Adrenal gland (tissue), 12 donors: Measurements from ENCODE around the gene ELL2. TPM values are rescaled to one million over a fixed set of nuclear protein-coding genes. Genes with fewer than 3 reads are reported as not detected.

Source experiments
- DNase-seq, 7 donors: peaks; one replicate each; pipeline ENCODE4 v3.0.0-alpha.2; 2019 to 2020
- H3K27ac ChIP-seq, 5 donors: fragments of 200-600 bp; sonication (generic) in 4 of 5; 1 replicate in 3 of 5; 2 replicates in 2 of 5; pipeline versions ENCODE4 v1.5.1 to v1.8.0; 2016 to 2020; ENCODE audit warnings: mild to moderate bottlenecking in 1 of 5
- H3K27me3 ChIP-seq: fragments of 200-600 bp; 2 replicates; pipeline ENCODE4 v1.8.0; 2021
- H3K36me3 ChIP-seq, 2 donors: fragments of 200-600 bp; replicated peaks in 1 of 2; 1 replicate in 1 of 2; 2 replicates in 1 of 2; pipeline versions ENCODE4 v1.5.1 to v1.8.0; 2018 to 2022
- H3K4me1 ChIP-seq, 2 donors: fragments of 200-600 bp; replicated peaks in 1 of 2; 1 replicate in 1 of 2; 2 replicates in 1 of 2; pipeline versions ENCODE4 v1.5.1 to v1.8.0; 2018 to 2021
- H3K4me3 ChIP-seq, 4 donors: fragments of 200-600 bp; sonication (generic) in 3 of 4; one replicate each; pipeline ENCODE4 v1.5.1; 2016 to 2018
- H3K9me3 ChIP-seq, 3 donors: fragments of 200-600 bp; sonication (generic) in 1 of 3; replicated peaks in 1 of 3; 1 replicate in 2 of 3; 2 replicates in 1 of 3; pipeline versions ENCODE4 v1.5.1 to v1.8.0; 2016 to 2021
- POLR2A ChIP-seq, 2 donors: fragments of 450-650 bp; IDR thresholded peaks; one replicate each; pipeline ENCODE4 v1.6.1; 2017; ENCODE audit warnings: antibody characterized with exemption in 2 of 2, mild to moderate bottlenecking in 2 of 2, moderate library complexity in 1 of 2
- WGBS, 4 donors: extraction: QIAGEN DNeasy Blood & Tissue Kit in 2 of 4; methylation state at CpG; one replicate each; pipeline versions ENCODE4 v1.1.5 to v1.1.7; 2013 to 2017; 5-methylcytosine and 5-hydroxymethylcytosine counted together
- intact Hi-C, 2 donors: fragments of 100-400 bp; cut with DNase I; formaldehyde crosslinking; loops; one replicate each; pipeline versions ENCODE4 v1.14.1 to v1.15.0; 2022 to 2023
- polyA plus RNA-seq, 3 donors: library from polyadenylated mRNA; stranded (reverse); fragments of 200-250 nt in 2 of 3; fragments of 350-450 nt in 1 of 3; fragmentation: Illumina TruSeq in 1 of 3; extraction: RNeasy Lipid Tissue Mini Kit (QIAGEN cat#74804) in 1 of 3; gene quantifications; one replicate each; pipeline ENCODE4 v1.2.3, GENCODE V29; 2013 to 2014
- total RNA-seq, 9 donors: library from RNA; depleted of rRNA in 4 of 9; stranded (reverse); fragments of >200 nt in 4 of 9; fragments of 120-200 nt in 1 of 9; fragmentation: NEBNext Ultra II Directional in 1 of 9; extraction: Animal tissue kit (Norgen Biotek cat#: 25700) in 1 of 9; gene quantifications; one replicate each; pipeline versions ENCODE4 v1.1.0 to v1.2.4, GENCODE V29; 2013 to 2023
- TF ChIP-seq, protein P1 (sequence below), 6 experiments: fragments of 450-650 bp in 4 of 6; fragments of 200-600 bp in 2 of 6; sonication (generic) in 1 of 6; IDR thresholded peaks; 1 replicate in 5 of 6; 2 replicates in 1 of 6; pipeline versions ENCODE4 v1.5.1 to v1.8.0; 2016 to 2021; ENCODE audit warnings: antibody characterized with exemption in 6 of 6, mild to moderate bottlenecking in 2 of 6, moderate library complexity in 1 of 6
- donor health status: healthy with polysubstance abuse.
- donor health status: Bipolar disorder and iron deficiency.
- donor health status: DM: yes; HTN: yes; CAD: no.
- donor health status: DM: no; HTN: no; CAD: no.
- donor health status: DM: no; HTN: no; CAD: no.
- donor health status: DM: yes; HTN: yes; CAD: no.

ELL2 gene
- total and polyA plus RNA-seq, 12 donors = 3.4 to 27.5 (median 14.5) TPM

DNA sequence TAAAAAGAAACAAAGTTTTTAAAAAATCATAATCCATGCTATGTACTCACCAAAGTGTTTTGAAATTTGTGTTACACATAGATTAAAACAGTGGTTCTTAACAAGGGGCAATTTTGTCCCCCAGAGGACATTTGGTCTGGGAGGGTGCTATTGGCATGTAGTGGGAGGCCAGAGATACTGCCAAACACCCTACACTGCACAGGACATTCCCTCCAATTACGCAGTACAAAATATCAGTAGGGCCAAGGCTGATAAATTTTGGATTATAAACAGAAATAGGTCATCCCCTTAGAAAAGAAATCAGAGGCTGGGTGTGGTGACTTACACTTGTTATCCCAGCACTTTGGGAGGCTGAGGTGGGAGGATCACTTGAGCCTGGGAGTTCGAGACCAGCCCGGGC, 38.9 kb downstream of the ELL2 start:
- H3K4me3 ChIP-seq = no peak overlapping the region
- no peak for TF ChIP-seq POLR2A (IDR thresholded peaks at IDR 0.05)
- TF ChIP-seq, protein P1, sequence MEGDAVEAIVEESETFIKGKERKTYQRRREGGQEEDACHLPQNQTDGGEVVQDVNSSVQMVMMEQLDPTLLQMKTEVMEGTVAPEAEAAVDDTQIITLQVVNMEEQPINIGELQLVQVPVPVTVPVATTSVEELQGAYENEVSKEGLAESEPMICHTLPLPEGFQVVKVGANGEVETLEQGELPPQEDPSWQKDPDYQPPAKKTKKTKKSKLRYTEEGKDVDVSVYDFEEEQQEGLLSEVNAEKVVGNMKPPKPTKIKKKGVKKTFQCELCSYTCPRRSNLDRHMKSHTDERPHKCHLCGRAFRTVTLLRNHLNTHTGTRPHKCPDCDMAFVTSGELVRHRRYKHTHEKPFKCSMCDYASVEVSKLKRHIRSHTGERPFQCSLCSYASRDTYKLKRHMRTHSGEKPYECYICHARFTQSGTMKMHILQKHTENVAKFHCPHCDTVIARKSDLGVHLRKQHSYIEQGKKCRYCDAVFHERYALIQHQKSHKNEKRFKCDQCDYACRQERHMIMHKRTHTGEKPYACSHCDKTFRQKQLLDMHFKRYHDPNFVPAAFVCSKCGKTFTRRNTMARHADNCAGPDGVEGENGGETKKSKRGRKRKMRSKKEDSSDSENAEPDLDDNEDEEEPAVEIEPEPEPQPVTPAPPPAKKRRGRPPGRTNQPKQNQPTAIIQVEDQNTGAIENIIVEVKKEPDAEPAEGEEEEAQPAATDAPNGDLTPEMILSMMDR (IDR thresholded peaks at IDR 0.05) = no peak
- no peaks in the 10 kb centered on the region for H3K27me3 ChIP-seq
- no peak overlapping the region for H3K27ac ChIP-seq
- 97 to 100% (median 98%) methylated on average over 3 of the region's 3 CpGs for WGBS, 4 donors
- DNase-seq = no peak
- H3K9me3 ChIP-seq = no peaks in the 10 kb centered on the region
- H3K36me3 ChIP-seq = no peaks in the 10 kb centered on the region
- intact Hi-C loops = no loop called here
- H3K4me1 ChIP-seq = no peaks in the 10 kb centered on the region

DNA sequence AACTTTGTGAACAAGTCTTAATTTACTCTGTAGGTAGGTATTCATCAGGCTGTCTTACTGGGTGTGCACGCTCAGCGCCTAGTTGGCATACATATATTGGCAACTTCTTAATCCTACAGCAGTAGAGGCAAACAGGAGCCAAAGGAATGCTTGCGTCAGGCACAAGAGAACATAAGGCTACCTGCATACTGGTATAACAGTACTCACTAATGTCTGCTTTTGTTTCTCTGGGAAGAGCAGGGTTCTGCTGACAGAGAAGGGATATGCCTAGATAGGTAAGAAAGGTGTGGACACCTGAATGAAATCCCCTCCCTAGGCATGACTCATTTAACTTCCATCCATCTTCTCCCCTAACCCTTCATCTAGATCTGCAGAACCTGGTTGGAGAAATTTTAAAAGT, 40.1 kb downstream of the ELL2 start:
- no peak overlapping the region for H3K27ac ChIP-seq
- no peak for DNase-seq
- intact Hi-C loops = no loop called here
- H3K4me1 ChIP-seq = peaks cover 0 to 10% of the 10 kb centered on the region in 2 donors
- H3K27me3 ChIP-seq = no peaks in the 10 kb centered on the region
- H3K9me3 ChIP-seq = no peaks in the 10 kb centered on the region
- 98 to 100% (median 99%) methylated on average over 3 of the region's 3 CpGs for WGBS, 4 donors
- no peaks in the 10 kb centered on the region for H3K36me3 ChIP-seq
- H3K4me3 ChIP-seq = no peak overlapping the region
- TF ChIP-seq, protein P1 (IDR thresholded peaks at IDR 0.05) = no peak
- no peak for TF ChIP-seq POLR2A (IDR thresholded peaks at IDR 0.05)

DNA sequence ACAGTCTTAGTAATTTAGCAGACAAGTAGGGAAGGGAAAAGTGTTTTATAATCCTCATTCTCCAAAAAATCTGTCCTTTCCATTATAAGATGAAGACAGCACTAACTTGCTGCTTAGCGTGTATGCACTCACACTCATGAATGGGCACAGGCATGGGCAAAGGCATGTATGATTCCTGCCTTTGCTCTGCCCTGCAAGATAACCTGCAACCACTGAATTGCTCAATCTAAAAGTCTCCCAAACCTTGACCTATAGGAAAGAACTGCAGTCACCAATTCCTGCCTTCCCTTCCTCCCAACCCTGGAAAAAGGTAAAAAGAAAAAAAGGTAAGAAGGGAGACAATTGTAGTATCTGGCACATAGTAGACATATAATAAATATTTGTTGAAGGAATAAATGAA, 40.8 kb downstream of the ELL2 start:
- TF ChIP-seq POLR2A (IDR thresholded peaks at IDR 0.05) = no peak
- WGBS, 4 donors = 97 to 100% (median 99%) methylated on average over 1 of the region's 1 CpG
- no peaks in the 10 kb centered on the region for H3K36me3 ChIP-seq
- H3K4me3 ChIP-seq = no peak overlapping the region
- no peak overlapping the region for H3K27ac ChIP-seq
- H3K4me1 ChIP-seq = peaks cover 0 to 14% of the 10 kb centered on the region in 2 donors
- intact Hi-C loops = no loop called here
- DNase-seq = no peak
- no peaks in the 10 kb centered on the region for H3K9me3 ChIP-seq
- no peaks in the 10 kb centered on the region for H3K27me3 ChIP-seq

DNA sequence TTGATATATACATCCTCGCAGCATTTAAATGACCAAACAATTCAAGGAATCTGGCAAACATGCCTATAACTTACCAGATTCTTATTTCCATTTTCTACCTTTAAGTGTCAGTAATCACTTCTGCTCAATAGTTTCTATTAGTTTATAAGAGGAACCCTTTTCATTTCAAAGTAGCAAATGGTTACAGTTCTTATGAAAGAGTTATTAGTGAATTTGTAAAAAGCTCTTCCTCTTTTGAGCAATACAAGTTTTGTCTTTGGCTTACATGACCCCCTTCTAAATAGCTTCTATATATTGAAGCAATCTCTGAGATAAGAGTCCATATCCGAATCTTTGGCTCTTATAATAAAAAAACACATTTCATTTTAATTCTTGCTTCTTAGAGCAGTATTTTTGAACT, 42.0 kb downstream of the ELL2 start:
- no peaks in the 10 kb centered on the region for H3K9me3 ChIP-seq
- intact Hi-C loops = no loop called here
- WGBS, 4 donors = 58 to 86% (median 64%) methylated on average over 2 of the region's 2 CpGs
- H3K4me3 ChIP-seq = no peak overlapping the region
- no peak for DNase-seq
- H3K27ac ChIP-seq = no peak overlapping the region
- no peak for TF ChIP-seq POLR2A (IDR thresholded peaks at IDR 0.05)
- TF ChIP-seq, protein P1 (IDR thresholded peaks at IDR 0.05) = no peak
- no peaks in the 10 kb centered on the region for H3K36me3 ChIP-seq
- no peaks in the 10 kb centered on the region for H3K27me3 ChIP-seq
- peaks cover 0 to 14% of the 10 kb centered on the region in 2 donors for H3K4me1 ChIP-seq

DNA sequence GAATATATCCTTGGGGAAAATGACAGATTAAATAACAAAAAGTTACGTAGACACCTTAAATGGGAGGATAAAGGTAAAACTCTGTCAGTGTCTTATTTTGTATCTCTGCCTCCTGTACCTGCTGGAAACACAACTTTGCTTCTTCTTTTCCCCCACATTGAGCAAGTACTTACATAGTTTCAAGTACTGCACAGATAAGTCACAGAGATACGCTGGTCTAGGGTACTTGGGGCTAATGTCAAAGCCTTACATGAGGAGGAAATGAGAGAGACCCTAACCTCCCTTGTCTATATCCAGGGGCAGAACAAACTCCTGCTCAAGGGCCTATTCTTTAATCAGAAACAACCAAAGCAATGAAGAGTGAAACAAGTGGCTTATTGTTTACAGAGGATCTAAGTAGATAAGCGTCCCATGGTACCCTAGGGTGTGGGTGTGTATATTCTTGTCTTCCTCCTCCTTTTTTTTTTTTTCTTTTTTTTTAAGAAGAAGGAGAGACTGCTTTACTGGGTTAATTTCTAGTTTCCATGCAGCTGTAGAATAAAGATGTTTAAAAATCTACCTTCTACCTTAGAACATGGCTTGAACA, 43.1 kb downstream of the ELL2 start:
- Histone ChIP-seq H3K36me3 (no peaks in the 10 kb centered on the region), H3K27me3 (no peaks in the 10 kb centered on the region), H3K4me1 (peaks cover 0 to 14% of the 10 kb centered on the region in 2 donors), H3K9me3 (no peaks in the 10 kb centered on the region), H3K27ac (no peak overlapping the region), H3K4me3 (no peak overlapping the region)
- no peak for DNase-seq
- 78 to 98% (median 84%) methylated on average over 3 of the region's 3 CpGs for WGBS, 4 donors
- no peak for TF ChIP-seq POLR2A (IDR thresholded peaks at IDR 0.05)
- TF ChIP-seq, protein P1 (IDR thresholded peaks at IDR 0.05) = no peak
- intact Hi-C loops = no loop called here
